PC-3 (cell line): Measurements from ENCODE around the gene GOLGA6L22.
"Not testable (repeated sequence)": the region's sequence is repeated elsewhere in the genome, so short reads cannot be mapped to it uniquely, and the experiment has no call there.

Experiments used
- CTCF ChIP-seq: fragments of 300-600 bp; sonication (generic); conservative IDR thresholded peaks from 2 replicates; pipeline ENCODE4 v1.5.1; 2017; ENCODE audit warnings: antibody characterized with exemption, low read depth, mild to moderate bottlenecking, low read length
- EZH2 ChIP-seq: fragments of 300-600 bp; sonication (generic); IDR thresholded peaks from one replicate; pipeline ENCODE4 v1.6.1; 2017; ENCODE audit warnings: antibody characterized with exemption, mild to moderate bottlenecking, low read length; ENCODE audit not compliant: unreplicated experiment
- EZH2phosphoT487 ChIP-seq: fragments of 300-600 bp; sonication (generic); IDR thresholded peaks from 2 replicates; pipeline ENCODE4 v1.6.1; 2018; ENCODE audit warnings: mild to moderate bottlenecking, antibody characterized with exemption, low read length, borderline replicate concordance

- TF ChIP-seq CTCF, EZH2, EZH2phosphoT487: not testable (repeated sequence)
Measured at GRCh38 chr15:22506959-22507358, 48.3 kb downstream of the GOLGA6L22 start.
